ENCODE results near the gene UNC5A.

UNC5A gene

DNA sequence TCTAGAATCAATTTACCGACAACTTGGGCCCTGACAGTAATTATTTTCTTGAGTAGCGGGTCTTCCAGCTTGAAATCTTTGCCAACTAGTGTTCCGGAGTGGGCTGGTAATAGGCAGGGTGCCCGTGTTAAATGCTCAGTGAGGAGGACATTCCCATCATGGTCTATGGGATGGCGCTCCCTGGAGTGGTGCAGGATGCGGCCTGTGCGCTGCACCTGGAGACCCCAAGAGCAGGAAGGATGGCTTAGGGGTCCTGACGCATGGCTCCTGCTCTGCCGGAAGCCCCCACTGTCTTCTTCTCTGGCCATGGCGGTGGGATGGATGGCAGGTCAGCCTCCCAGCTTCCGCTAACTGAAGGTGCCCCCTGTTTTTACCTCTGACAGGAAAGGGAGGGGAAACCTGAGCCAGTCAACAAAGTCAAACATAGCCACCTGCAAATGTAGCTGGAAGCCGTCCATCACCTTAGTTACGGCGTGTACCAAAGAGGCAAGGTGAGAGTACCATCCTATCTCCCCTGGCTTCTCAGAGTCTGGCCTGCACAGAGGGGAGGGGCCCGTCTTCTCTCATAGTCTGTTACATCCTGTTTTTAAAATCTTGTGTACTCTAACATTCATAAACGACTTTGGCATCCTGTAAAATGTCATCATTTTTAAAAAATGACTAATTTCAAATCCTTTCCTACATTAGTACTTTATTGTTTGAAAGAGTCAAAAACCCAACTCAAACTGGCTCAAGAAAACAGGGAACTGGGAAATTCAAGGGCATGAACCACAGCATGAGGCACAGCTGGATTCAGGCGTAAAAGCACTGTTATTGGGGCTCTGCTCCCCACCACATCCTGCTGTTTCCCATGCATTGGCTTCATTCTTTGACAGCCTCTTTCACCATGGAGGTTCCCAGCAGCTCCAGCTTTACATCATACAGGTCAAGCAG lies 28.5 kb upstream of the UNC5A start:
- no peak for DNase-seq (ENCODE audit: low spot score)

DNA sequence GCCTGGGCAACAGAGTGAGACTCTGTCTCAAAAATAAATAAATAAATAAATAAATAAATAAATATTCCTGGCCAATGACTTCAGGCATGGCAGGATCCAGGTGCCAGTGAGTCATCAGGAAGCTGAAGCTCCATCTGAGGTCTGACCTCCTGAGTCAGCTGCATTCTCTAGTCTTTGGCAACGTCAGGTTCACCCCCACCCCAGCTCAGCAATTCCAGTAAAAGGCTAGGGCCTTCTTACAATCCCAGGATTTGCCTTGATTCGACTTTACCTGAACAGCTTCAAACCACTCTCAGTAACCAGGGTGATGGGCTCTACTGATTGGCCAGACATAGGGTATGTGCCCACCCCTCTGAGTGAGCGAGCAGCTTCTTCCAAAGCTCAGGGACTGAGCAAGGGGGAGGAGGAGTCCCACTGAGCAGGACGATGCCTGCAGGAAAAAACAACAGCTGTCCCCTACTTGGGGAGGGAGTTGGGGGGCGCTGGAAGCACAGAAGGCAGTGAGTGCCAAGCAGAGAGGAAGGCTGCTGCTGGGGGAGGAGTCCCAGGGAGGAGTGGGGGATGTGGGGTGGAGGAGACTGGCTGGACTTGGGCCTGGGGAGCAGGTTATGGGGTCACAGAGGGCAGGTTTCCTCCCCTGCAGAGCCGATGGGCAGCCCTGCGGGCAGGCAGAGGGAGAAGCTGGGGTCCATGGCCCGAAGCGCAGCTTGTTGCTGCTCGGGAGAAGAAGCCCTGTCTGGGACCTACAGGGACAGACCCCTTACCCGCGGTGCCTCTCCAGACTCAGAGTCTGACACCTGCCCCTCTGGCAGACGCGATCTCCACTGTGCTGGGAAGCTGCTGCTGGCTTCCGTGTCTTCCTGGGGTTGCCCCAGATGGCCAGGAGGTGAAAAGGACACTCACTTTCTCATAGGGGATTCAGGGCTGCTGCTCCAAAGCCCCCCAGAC lies 25.9 kb upstream of the UNC5A start:
- peak; percentile 61 for DNase-seq (ENCODE audit: low spot score)

DNA sequence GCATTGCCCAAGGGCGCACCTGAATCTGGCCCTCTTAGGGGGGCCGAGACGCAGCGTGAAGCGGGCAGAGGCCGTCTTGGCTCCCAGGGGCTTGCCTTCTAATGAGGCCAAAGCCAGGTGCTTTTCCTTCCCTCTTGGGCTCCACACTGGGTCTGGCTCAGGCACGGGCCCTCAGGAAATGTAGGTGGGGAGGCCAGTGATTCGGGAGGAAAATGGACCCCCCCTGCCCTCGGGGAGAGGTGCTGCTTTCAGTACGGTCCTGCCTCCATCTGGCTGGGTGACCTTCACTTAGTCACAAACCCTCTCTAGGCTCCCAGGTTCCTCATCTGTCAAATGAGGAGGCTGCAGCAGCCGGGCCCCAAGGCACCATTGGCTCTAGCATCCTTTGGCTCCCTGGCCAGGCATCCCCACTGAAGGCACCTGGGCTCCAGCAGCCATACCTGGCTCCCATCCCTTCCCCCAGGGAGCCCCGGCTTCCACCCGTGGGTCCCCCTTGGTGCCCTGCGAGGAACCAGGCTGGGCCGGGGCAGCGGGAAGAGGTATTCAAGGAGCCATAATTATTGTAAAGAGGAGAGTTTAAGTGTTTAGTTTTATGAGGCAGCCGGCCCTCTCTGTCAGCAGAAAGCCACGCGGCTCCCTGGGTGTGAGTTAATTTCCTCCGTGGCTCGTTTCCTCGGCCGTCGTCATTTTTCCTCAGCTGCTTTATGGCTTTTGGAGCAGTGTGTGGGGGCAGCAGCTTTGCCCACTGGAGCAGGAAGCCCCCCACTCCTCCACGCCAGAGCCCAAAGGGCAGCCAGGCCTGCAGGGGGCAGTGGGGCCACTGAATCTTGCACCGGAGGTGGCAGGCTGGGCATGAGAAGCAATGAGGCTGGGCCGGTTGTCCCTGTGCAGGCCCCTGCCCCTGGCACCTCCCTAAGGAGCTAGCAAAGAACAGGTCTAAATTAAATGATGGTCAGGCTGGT lies 24.9 kb upstream of the UNC5A start:
- DNase-seq (ENCODE audit: low spot score) = no peak

DNA sequence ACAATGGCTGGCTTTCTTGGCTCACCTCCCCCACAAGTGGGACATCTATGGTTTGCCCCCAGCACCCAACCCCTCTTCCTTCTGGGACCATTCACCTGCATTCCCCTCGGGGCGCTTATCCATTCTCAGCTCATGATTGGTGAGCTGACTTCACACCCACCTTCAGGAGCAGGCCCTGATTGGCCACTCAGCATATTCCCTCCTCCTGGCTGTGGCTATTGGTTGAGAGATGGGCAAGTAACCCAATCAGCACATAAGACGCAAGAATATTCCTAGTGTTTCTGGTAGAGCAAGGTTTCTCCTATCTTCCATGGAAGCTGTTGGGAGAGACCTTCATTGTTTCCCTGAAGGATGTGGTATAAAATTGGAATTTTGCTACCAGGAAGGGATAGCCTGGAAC lies 22.7 kb upstream of the UNC5A start:
- no peak for DNase-seq (ENCODE audit: low spot score)

DNA sequence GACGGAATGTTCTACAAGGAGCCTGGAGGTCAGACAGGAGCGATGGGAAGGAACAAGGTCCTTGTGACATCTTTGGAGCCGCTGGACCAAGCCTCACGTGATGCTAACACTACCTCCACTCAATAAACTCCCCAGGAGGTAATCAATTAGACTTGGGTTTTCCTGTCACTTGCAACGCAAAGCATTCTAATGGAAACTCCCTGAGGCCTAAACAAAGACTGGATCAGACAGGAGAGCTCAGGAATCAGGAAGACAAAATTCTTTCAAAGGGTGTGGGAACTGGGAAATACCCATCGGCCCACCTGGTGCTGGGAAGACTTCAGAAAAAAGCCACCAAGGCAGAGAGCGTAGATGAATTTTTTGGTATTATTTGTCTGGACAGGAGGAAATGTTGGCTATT lies 22.3 kb upstream of the UNC5A start:
- DNase-seq (ENCODE audit: low spot score) = no peak

DNA sequence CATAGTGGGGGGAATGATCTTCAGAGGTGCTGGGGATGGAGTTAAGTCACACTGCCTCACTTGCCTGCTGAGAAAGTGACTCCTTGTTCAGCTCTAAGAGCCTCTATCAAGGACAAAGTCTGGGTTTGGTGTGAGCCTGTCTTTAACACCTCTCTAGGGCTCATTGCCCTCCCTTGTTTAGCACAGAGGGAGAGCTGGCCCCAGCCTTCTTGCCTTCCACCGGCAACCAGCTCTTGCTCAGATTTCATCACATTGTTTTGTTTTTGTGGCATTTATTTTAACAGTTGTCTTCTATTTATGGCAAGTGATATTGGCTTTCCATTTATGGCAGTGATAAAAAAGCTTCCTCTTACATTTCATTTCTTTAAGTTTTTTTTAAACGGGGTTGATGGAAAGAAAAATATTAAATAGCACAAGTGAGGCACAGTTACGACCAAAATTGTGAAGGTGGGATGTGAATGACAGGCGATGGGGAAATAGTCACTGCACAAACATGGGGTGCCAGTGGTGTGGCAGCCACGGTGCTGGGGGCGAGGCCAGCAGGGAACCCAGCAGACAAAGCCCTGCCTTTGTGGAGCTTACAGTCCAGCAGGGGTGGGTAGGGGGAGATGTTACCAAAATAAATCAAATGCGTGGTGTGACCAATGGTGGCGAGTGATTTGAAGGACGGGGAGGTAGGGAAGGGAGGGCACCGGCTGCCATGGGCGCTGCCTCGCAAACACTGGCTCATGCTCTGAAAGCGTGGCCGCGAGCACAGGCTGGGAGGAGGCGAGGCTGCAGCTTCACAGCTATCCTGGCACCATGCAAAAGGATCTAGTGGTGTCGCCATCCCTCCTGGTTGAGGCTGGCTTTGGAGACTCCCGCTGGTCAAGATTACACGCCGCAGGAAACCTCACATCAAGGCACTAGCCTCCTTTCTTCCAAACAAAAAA lies 21.2 kb upstream of the UNC5A start:
- no peak for DNase-seq (ENCODE audit: low spot score)

DNA sequence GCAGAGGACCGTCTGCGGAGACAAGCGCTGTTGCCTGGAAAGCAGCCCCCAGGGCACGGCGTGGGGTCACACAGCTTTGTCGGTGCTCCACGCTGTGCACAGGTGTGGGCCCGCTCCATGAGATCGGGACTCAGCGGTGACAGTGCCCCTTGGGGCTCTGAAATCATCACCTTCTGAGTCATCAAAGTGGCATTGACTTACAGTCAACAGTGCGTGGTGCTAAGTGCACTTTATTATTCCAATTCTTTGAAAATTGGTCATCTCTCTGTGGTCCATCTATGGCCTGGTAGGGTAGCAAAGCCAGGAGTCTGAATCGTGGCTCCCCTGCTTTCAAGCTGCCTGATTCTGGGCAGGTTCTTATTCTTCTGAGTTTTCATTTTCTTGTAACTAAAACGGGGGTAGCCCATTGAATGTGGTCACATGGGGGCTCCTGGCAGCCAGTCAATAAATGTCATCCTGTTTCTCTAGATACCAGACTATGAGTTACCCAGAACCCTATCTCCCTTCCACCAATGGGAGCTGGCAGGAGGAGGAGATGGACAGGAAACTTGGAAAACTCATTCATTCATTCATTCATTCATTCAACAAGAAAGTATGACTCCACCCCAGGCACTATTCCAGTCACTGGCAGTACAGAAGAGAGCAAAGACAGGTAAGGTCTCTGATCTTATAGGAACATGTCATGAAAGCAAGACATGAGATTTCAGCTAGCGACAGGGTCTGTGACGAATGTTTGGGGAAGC lies 20.3 kb upstream of the UNC5A start:
- DNase-seq (ENCODE audit: low spot score) = no peak

DNA sequence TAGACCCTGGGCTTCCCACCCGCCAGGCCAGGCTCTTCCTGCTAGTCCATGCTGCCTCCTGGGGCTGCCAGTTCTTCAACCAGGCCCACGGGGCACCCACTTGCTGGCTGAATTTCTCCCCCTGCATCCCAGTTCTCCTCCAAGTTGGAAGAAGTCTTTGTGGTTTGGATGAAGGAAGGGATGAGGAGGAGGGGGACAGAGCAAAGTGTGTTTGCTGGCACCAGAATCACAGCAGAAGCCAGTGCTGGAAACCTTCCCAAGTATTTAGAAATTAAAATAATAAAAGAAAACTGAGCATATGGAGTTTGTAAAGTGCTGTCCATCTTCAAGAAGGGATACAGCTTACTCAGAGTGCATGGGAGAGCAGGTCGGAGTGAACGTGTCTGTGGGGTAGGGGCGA lies 19.4 kb upstream of the UNC5A start:
- DNase-seq (ENCODE audit: low spot score) = no peak

DNA sequence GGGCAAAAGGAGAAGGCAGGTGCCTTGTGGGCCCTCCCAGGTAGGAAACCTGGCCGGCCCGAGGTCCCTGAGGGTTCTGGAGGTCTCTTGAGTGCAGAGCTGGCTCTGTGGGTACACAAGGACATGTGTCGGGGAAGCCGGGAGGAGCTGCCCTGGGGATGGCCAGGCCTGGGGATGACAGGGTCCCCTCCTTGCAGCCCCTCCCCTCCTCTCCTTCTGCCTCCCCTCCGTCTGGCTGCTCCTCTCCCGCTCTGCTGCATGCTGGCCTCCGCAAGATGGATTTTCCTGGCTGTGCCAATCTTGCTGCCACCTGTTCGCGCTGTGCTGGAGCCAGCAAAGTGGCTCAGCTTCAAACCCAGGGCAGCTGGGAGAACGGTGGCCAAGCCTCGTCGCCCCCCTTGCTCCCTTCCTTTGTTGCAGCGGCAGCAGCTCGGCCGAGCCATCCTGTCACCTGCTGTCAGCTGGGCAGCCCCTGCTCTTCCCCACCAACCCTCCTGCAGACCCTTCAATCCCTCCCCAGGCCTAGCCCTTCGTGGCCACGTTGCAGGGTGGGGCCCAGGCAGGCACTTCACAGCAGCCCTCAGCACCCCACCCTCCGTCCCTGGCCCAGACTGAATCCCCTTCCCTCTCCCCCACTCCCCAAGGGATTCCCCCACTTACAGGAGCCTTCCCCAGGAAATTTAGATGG lies 17.6 kb upstream of the UNC5A start:
- DNase-seq (ENCODE audit: low spot score) = no peak

DNA sequence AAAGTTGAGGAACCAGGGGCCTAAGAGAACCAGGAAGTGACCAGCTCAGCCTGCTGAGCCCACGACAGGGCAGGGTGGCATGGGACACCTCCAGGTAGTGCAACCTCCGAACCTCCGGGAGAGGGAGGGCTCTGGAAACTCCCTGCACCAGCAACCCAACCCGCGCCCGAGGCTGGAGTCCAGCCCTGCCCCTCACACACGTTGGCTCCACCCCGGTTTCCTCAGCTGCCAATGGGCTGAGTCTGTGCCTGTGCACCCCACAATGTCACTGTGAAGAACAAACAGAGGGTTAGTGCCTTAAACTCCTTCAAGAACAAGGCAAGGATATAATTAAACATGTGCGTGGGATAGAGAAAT lies 17.0 kb upstream of the UNC5A start:
- DNase-seq (ENCODE audit: low spot score) = no peak

DNA sequence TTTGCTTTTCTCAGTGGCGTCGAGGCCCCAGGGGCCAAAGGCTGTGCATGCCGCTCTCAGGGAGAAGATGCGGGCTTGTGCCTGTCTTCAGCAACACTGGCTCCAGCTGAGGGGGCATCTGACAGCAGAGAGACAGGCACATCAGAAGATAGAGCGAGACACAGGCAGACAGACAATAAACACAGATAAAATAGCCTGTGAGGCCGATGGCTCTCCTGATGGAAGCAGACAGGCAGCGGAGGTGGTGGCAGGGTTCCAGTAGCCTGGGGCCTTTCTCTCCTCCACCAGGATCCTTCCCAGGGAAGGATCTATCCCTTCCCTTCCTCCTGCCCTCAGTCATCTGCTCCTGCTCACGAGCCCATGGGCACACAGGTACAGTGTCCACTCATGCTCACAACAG lies 16.6 kb upstream of the UNC5A start:
- DNase-seq (ENCODE audit: low spot score) = no peak

DNA sequence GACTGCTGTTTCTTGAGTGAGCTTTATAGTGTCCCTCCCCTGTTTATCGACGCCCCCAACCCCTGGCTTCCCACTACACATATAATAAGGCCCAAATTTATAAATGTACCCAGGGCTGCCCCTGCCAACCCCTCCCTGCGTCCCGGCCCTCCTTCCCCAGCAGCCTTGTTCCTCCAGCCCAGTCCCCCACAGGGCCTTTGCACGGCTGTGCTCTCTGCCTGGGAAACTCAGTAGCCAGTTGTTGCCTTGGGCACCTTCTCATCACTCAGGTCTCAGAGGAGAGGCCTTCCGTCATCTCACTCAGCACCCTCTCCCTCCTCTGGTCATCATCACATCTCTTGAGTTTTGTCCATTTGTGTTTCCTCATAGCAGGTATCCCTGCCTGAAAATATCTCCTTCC lies 15.8 kb upstream of the UNC5A start:
- no peak for DNase-seq (ENCODE audit: low spot score)

DNA sequence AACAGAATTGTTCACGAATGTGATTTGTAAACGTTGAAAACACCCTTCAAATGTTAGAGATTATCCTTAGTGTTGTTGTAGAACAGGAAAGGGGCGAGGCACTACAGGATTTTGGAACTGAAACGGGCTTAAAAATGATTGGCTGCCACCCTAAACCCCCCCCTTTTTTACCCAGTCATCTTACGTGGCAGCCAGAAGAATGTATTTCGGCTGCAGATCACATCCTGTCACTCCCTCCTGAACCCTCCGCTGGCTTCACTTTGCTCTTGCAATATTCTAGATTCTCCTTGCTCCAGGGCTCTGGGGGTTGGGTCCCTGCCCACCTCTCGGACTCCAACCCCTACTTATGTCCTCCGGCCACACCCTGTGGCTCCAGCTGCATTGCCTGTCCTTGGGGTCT lies 13.9 kb upstream of the UNC5A start:
- peak; percentile 67 for DNase-seq (ENCODE audit: low spot score)

DNA sequence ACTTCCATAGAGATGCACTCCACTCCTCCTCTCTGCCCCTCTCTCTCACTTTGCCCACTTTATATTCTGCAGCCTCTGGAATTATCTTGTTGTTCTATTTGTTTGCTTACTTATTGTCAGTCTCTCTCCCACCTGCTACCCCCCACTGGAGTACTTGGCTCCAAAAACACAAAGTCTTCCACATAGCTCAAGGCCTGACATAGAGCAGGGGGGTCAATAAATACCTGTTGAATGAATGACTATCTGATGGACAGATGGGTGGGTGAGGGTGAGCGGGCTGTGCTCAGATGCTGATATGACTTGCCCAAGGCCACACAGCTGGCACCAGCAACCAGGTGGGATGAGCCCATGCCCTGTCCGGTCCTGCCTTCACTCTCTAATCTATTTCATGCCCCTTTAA lies 13.4 kb upstream of the UNC5A start:
- DNase-seq (ENCODE audit: low spot score) = no peak

DNA sequence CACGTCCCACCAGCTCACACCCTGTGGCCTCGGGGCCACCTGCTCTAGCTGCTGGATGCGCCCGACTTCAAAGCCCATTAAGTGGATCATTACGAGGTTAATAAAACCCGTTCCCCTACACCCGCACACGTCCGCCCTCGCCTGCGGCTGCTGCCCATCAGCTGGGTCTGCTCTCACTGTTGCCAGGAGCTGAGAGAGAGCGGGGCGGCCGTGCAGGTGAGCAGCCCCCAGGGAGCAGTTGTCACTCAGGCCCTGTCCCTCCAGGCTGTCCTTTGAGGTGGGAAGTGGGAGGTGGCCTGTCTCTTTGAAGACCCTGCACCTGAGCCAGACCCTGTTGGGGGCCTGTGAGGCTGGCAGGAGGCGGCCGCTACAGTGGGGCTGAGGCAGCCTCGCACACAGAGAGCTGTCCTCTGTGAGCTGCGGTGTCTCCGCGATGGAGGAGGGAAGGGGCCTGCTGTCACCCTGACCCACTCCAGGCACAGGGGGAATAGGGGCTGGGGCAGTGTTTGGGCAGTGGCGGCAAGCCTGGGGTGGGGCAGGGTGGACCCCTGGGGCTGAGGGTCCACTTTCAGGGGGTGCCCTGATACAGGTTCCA lies 12.8 kb upstream of the UNC5A start:
- no peak for DNase-seq (ENCODE audit: low spot score)

DNA sequence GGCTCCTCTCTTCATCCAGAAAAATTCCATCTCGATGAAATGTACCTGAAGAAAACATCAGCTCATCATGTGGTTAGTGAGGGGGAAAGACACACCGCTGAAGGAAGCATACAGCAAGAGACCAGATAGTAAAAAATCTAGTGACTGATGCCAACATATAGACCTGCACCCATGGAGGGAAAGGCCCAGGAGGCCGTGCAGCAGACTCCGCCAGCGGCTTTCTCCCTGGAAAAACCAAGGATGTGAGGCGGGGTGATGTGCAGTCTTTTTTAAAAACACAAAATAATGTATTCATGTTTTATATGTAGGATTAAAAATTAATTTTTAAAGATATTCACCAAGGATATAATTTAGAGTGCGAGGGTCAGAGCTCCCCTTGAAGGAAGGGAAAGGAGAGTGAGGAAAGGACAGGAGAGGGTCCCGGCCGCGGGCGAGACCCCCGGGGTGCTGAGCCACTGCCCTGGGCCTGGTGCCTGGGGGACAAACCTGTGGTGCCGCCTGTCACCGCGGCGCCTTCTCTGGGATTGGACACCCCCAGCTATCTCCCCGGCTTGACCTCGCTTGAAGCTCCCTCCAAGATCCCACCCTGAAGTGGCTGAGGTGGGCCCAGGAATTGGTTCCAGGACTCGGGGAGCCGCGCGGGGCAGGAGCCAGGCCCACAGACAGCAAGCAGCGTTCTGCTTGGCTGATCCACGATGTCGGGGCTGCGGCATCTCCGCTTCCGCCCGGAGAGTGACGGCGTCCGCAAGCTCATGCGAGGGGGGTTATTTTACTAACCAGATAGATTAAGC lies 12.1 kb upstream of the UNC5A start:
- no peak for DNase-seq (ENCODE audit: low spot score)

DNA sequence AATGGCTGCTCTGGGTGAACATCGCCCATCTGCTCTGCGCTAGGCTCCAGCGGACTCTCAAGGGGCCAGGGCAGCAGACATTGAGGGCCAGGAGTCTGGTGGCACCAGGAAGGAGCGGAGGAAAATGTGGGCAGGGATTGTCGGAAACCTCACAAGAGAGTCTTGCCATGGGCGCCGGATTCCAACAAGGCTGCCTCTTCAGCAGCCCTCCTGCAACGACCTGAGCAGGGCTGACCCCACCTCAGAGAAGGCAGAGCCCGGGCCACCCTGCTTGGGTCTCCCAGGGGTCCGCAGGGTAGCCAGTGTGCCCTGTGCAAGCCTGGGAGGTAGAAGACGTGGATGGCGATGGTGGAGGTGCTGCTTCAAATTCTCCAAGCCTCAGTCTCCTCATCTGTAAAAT lies 11.4 kb upstream of the UNC5A start:
- no peak for DNase-seq (ENCODE audit: low spot score)

DNA sequence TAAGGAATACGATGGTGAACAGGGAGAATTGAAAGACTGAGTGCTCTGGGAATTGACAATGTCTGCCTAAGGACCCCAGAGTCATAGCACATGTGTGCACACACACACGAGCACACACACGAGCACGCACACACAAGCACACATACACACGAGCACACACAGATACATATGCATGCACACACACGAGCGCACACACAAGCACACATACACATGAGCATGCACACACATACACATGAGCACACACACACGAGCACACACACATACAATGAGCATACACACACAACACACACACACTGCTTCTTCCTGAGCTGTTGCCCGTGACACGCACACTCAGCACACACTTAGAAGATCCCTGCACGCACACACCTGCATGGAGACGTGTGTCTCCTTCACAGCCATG lies 10.9 kb upstream of the UNC5A start:
- no peak for DNase-seq (ENCODE audit: low spot score)
